AG04450 (cell line): ENCODE results near the gene NRG3. TPM values are rescaled to one million over a fixed set of nuclear protein-coding genes. Genes with fewer than 3 reads are reported as not detected.

ENCODE experiments used
- CTCF ChIA-PET: fragments of 300-600, 350-600 bp; formaldehyde crosslinking; extraction: SDS; loops from one replicate; lab custom pipeline; 2022; ENCODE audit warnings: antibody characterized with exemption, inconsistent platforms; lab: Charles Lee
- POLR2A ChIA-PET: fragments of 350-600 bp; formaldehyde crosslinking; extraction: SDS; loops from one replicate; lab custom pipeline; 2021; ENCODE audit warnings: antibody characterized with exemption, inconsistent platforms; lab: Yijun Ruan, JAX
- DNase-seq: peaks from one replicate; pipeline ENCODE4 v3.0.0-alpha.2; 2011; ENCODE audit warnings: low read depth, low spot score
- H3K27ac ChIP-seq: one replicate; pipeline ENCODE4 v1.5.1; 2012; ENCODE audit warnings: low read depth, low read length, control low read depth
- H3K27me3 ChIP-seq: one replicate; pipeline ENCODE4 v1.6.0; 2012; ENCODE audit warnings: low read length; ENCODE audit not compliant: control insufficient read depth, insufficient read depth
- H3K4me3 ChIP-seq: 2 replicates; pipeline ENCODE4 v1.5.1; 2011; ENCODE audit warnings: mild to moderate bottlenecking, low read depth, low read length, control low read depth
- H3K9me3 ChIP-seq: 2 replicates; pipeline ENCODE4 v1.5.1; 2012; ENCODE audit warnings: low read length; ENCODE audit not compliant: control insufficient read depth, insufficient read depth
- polyA plus RNA-seq: library from polyadenylated mRNA; depleted of rRNA; stranded (reverse); fragments of >200 nt; gene quantifications from 2 replicates; pipeline ENCODE4 v1.2.3, GENCODE V29; 2011
- TF ChIP-seq, protein P1 (sequence below): IDR thresholded peaks from 2 replicates; pipeline ENCODE4 v1.5.1; 2011; ENCODE audit warnings: low read depth, low read length, control low read depth, inconsistent platforms

Gene NRG3
- polyA plus RNA-seq, 1 experiment, result not detected

DNA sequence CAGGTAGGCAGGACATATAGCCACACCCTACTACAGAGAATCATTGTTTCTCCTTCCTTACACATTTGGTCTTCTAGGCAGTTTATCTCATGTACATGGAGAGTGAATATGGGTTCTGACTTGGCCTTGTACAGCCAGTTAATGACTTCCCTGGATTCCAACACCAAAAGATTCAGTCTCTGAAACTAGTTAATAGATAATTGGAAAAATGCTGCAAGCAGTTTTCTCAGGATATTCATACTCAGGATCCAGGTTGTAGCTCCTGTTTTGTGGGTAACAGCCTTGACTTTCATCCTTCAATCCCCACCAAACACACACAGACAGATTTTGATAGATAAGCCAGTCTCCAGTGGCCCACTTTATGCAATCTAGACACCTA lies 690.2 kb downstream of the NRG3 start:
- H3K27me3 ChIP-seq, result no peaks in the 10 kb centered on the region
- POLR2A ChIA-PET, result no interaction called here
- no peak overlapping the region for H3K27ac ChIP-seq
- CTCF ChIA-PET, result no interaction called here
- H3K4me3 ChIP-seq, result no peak overlapping the region
- peaks cover 6% of the 10 kb centered on the region; the same call in 1 of the 2 replicates for H3K9me3 ChIP-seq
- no peak for DNase-seq
- TF ChIP-seq, protein P1, sequence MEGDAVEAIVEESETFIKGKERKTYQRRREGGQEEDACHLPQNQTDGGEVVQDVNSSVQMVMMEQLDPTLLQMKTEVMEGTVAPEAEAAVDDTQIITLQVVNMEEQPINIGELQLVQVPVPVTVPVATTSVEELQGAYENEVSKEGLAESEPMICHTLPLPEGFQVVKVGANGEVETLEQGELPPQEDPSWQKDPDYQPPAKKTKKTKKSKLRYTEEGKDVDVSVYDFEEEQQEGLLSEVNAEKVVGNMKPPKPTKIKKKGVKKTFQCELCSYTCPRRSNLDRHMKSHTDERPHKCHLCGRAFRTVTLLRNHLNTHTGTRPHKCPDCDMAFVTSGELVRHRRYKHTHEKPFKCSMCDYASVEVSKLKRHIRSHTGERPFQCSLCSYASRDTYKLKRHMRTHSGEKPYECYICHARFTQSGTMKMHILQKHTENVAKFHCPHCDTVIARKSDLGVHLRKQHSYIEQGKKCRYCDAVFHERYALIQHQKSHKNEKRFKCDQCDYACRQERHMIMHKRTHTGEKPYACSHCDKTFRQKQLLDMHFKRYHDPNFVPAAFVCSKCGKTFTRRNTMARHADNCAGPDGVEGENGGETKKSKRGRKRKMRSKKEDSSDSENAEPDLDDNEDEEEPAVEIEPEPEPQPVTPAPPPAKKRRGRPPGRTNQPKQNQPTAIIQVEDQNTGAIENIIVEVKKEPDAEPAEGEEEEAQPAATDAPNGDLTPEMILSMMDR, result no peak

- CTCF ChIA-PET, result no interaction called here
- TF ChIP-seq, protein P1, result no peak
- no peak for DNase-seq
- Histone ChIP-seq H3K27me3 (no peaks in the 10 kb centered on the region), H3K9me3 (no peaks in the 10 kb centered on the region), H3K27ac (no peak overlapping the region), H3K4me3 (no peak overlapping the region)
- POLR2A ChIA-PET, result no interaction called here
Measured at GRCh38 chr10:82572744-82573143, 697.8 kb downstream of the NRG3 start.

GRCh38 chr10:82574081-82574480 lies 699.1 kb downstream of the NRG3 start:
- ChIA-PET POLR2A (no interaction called here), CTCF (interaction anchor here (0.6 kb wide), 1 partner anchor 61 kb away, joined by 3 read pairs; no protein-coding TSS in a partner anchor)
- Histone ChIP-seq H3K27me3 (no peaks in the 10 kb centered on the region), H3K4me3 (no peak overlapping the region), H3K9me3 (no peaks in the 10 kb centered on the region), H3K27ac (no peak overlapping the region)
- TF ChIP-seq, protein P1, result no peak
- no peak for DNase-seq

DNA sequence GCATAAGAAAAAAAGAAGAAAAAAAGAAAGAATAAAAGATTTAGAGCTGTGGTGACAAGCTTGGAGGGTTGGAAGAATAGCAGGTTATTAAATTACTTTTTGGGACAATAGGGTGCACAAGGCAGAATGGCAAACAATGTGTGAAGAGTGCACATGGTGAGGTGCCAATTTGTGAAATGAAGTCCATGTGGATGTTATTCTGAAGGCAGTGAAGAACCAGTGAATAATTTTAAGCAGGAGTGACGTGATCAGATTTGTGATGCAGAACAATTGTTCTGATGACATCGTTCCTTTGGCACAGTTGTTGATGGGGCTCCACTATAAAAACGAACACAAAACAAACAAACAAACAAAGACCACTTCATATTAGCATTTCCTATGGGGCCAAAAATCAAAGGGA lies 700.3 kb downstream of the NRG3 start:
- DNase-seq, result no peak
- no peak overlapping the region for H3K4me3 ChIP-seq
- POLR2A ChIA-PET, result no interaction called here

GRCh38 chr10:82576093-82576492 lies 701.1 kb downstream of the NRG3 start:
- POLR2A ChIA-PET, result no interaction called here

More for the DNA sequence above, 700.3 kb downstream of the NRG3 start:
- H3K27me3 ChIP-seq, result no peaks in the 10 kb centered on the region
- TF ChIP-seq, protein P1, result no peak
- no peak overlapping the region for H3K27ac ChIP-seq
- CTCF ChIA-PET, result no interaction called here
- no peaks in the 10 kb centered on the region for H3K9me3 ChIP-seq

More at GRCh38 chr10:82576093-82576492, 701.1 kb downstream of the NRG3 start:
- CTCF ChIA-PET, result no interaction called here
- Histone ChIP-seq H3K9me3 (no peaks in the 10 kb centered on the region), H3K27me3 (no peaks in the 10 kb centered on the region), H3K27ac (no peak overlapping the region), H3K4me3 (no peak overlapping the region)
- TF ChIP-seq, protein P1, result no peak
- DNase-seq, result no peak
